Endothelial cell of umbilical vein (primary cell): ENCODE data around the gene TMEM203. TPM values are rescaled to one million over a fixed set of nuclear protein-coding genes. Genes with fewer than 3 reads are reported as not detected.

Experiments used
- BruUV-seq: library from RNA; stranded (reverse); fragments of 400-500 nt; replicated peaks from 2 replicates; lab custom pipeline; 2021; lab: Mats Ljungman, UMichigan
- CTCF ChIA-PET: fragments of 300-600, 350-600 bp; sonication (Branson Sonifier 250); formaldehyde crosslinking; loops from one replicate; lab custom pipeline; 2021; ENCODE audit warnings: antibody characterized with exemption, inconsistent platforms; lab: Charles Lee
- POLR2A ChIA-PET: fragments of 300-600, 350-600 bp; sonication (Branson Sonifier 250); formaldehyde crosslinking; loops from one replicate; lab custom pipeline; 2021; ENCODE audit warnings: antibody characterized with exemption, inconsistent platforms; lab: Charles Lee
- DNase-seq: peaks from one replicate; pipeline ENCODE4 v3.0.0-alpha.2; 2011; ENCODE audit warnings: low read depth, low spot score
- FAIRE-seq: peaks from 2 replicates; lab custom pipeline; 2011; peaks lifted over from hg19 to GRCh38; lab: Jason Lieb, UNC
- H2AFZ ChIP-seq: 2 replicates; pipeline ENCODE4 v1.6.0; 2012; ENCODE audit warnings: low read depth, low read length, control low read depth, inconsistent platforms
- H3K27ac ChIP-seq: 2 replicates; pipeline ENCODE4 v1.5.1; 2011; ENCODE audit warnings: low read depth, mild to moderate bottlenecking, control low read depth, low read length, moderate library complexity; ENCODE audit not compliant: insufficient read depth
- H3K27me3 ChIP-seq, 2 experiments: 2 replicates each; pipeline versions ENCODE4 v1.6.0 to v1.6.1; 2011; ENCODE audit warnings: low read length in 2 of 2, mixed read lengths in 1 of 2; ENCODE audit not compliant: control insufficient read depth in 2 of 2, insufficient read depth in 2 of 2
- H3K36me3 ChIP-seq, 2 experiments: 2 replicates in 1 of 2; 3 replicates in 1 of 2; pipeline ENCODE4 v1.5.1; 2011; ENCODE audit warnings: low read length in 2 of 2, mild to moderate bottlenecking in 1 of 2, moderate library complexity in 1 of 2; ENCODE audit not compliant: control insufficient read depth in 2 of 2, insufficient read depth in 2 of 2; ENCODE audit errors: extremely low read depth in 1 of 2
- H3K4me1 ChIP-seq: 3 replicates; pipeline ENCODE4 v1.5.1; 2011; ENCODE audit warnings: mild to moderate bottlenecking, low read length; ENCODE audit not compliant: control insufficient read depth, insufficient read depth; ENCODE audit errors: extremely low read depth
- H3K4me2 ChIP-seq: 2 replicates; pipeline ENCODE4 v1.6.1; 2011; ENCODE audit warnings: low read length, control low read depth, mixed read lengths; ENCODE audit not compliant: insufficient read depth
- H3K4me3 ChIP-seq, 3 experiments: fragments of 200-600 bp in 1 of 3; sonication (generic), shearing (Covaris generic) in 1 of 3; replicated peaks in 1 of 3; 2 replicates each; pipeline ENCODE4 v1.5.1; 2011 to 2016; ENCODE audit warnings: control low read depth in 3 of 3, low read length in 3 of 3, mild to moderate bottlenecking in 2 of 3, inconsistent platforms in 1 of 3, low read depth in 1 of 3, moderate library complexity in 1 of 3; ENCODE audit not compliant: insufficient read depth in 1 of 3
- H3K79me2 ChIP-seq: 2 replicates; pipeline ENCODE4 v1.6.0; 2012; ENCODE audit warnings: low read length, inconsistent platforms; ENCODE audit not compliant: control insufficient read depth, insufficient read depth
- H3K9ac ChIP-seq: replicated peaks from 2 replicates; pipeline ENCODE3; 2011; ENCODE audit warnings: low read length, control low read depth; ENCODE audit not compliant: insufficient read depth; ENCODE audit errors: extremely low read depth
- H3K9me1 ChIP-seq: replicated peaks from 3 replicates; pipeline ENCODE4 v1.6.0; 2011; ENCODE audit warnings: mild to moderate bottlenecking, low read length; ENCODE audit not compliant: control insufficient read depth, insufficient read depth; ENCODE audit errors: extremely low read depth
- H3K9me3 ChIP-seq: replicated peaks from 2 replicates; pipeline ENCODE4 v1.5.1; 2012; ENCODE audit warnings: low read length, inconsistent platforms; ENCODE audit not compliant: control insufficient read depth, insufficient read depth
- H4K20me1 ChIP-seq: replicated peaks from 2 replicates; pipeline ENCODE3; 2011; ENCODE audit warnings: mild to moderate bottlenecking, low read length; ENCODE audit not compliant: control insufficient read depth, insufficient read depth; ENCODE audit errors: extremely low read depth
- CTCF ChIP-seq, 2 donors: IDR thresholded peaks; 1 replicate in 1 of 2; 2 replicates in 1 of 2; pipeline ENCODE4 v1.5.1; 2011; ENCODE audit warnings: low read length in 2 of 2, mild to moderate bottlenecking in 2 of 2, moderate library complexity in 2 of 2, control low read depth in 1 of 2, inconsistent platforms in 1 of 2, low read depth in 1 of 2; ENCODE audit not compliant: insufficient read depth in 1 of 2; ENCODE audit errors: extremely low read depth in 1 of 2
- EZH2 ChIP-seq: IDR thresholded peaks from 2 replicates; pipeline ENCODE4 v1.6.1; 2012; ENCODE audit warnings: borderline replicate concordance, low read depth, mild to moderate bottlenecking, moderate library complexity, low read length, inconsistent platforms; ENCODE audit not compliant: severe bottlenecking
- FOS ChIP-seq: IDR thresholded peaks from 2 replicates; pipeline ENCODE4 v1.6.1; 2011; ENCODE audit warnings: mild to moderate bottlenecking, low read length, moderate library complexity, borderline replicate concordance; ENCODE audit not compliant: insufficient read depth
- GATA2 ChIP-seq: IDR thresholded peaks from 2 replicates; pipeline ENCODE4 v1.7.0; 2011; ENCODE audit warnings: low read depth, mild to moderate bottlenecking, moderate library complexity, mixed read lengths, low read length; ENCODE audit not compliant: insufficient read length, insufficient read depth
- JUN ChIP-seq: IDR thresholded peaks from 2 replicates; pipeline ENCODE4 v1.6.1; 2011; ENCODE audit warnings: borderline replicate concordance, low read depth; ENCODE audit not compliant: insufficient read length, insufficient read depth
- MAX ChIP-seq: IDR thresholded peaks from 2 replicates; pipeline ENCODE4 v1.6.1; 2011; ENCODE audit not compliant: insufficient read depth, insufficient read length
- MYC ChIP-seq: IDR thresholded peaks from one replicate; pipeline ENCODE4 v1.6.1; 2011; ENCODE audit warnings: mild to moderate bottlenecking, low read depth, low read length
- POLR2A ChIP-seq: IDR thresholded peaks from 2 replicates; pipeline ENCODE4 v1.6.1; 2012; ENCODE audit warnings: low read depth, mild to moderate bottlenecking, control low read depth, low read length
- POLR2AphosphoS5 ChIP-seq: IDR thresholded peaks from 2 replicates; pipeline ENCODE4 v1.6.1; 2012; ENCODE audit warnings: low read depth, mild to moderate bottlenecking, control low read depth, low read length, moderate library complexity; ENCODE audit not compliant: insufficient read depth
- dilution Hi-C: fragments of 300-500 bp; cut with MboI; formaldehyde crosslinking; loops from one replicate; pipeline ENCODE4 v1.15.0; 2019; ENCODE audit warnings: low sequenced_read_pairs; ENCODE audit not compliant: extremely low pct_ligation_motif_present
- intact Hi-C: fragments of 100-400 bp; cut with micrococcal nuclease; formaldehyde crosslinking; loops from one replicate; pipeline ENCODE4 v1.10.0; 2022
- polyA plus RNA-seq, 4 experiments: library from polyadenylated mRNA; depleted of rRNA in 3 of 4; stranded (reverse) in 3 of 4; unstranded in 1 of 4; fragments of >200 nt; gene quantifications; 2 replicates each; pipeline versions ENCODE4 v1.2.1 to v1.2.3, GENCODE V29; 2011 to 2012; ENCODE audit warnings: missing spikeins in 1 of 4
- total RNA-seq: library from RNA; stranded (reverse); gene quantifications from 2 replicates; pipeline ENCODE4 v1.2.3, GENCODE V29; 2021

Gene TMEM203
- total and polyA plus RNA-seq, 2 donors (not counting 3 experiments of a cell fraction or from before 2014, with no cell fraction given) = 29.6 to 39.8 TPM

GRCh38 chr9:137231372-137232039 is 26.1 kb upstream of the TMEM203 start:
- dilution Hi-C loops = no loop called here
- intact Hi-C loops = no loop called here

More at GRCh38 chr9:137231372-137232039, 26.1 kb upstream of the TMEM203 start:
- Histone ChIP-seq H3K79me2 (no peaks in the 10 kb centered on the region), H2AFZ (no peak overlapping the region), H3K4me2 (no peak overlapping the region), H3K9ac (no peak overlapping the region), H3K4me1 (no peaks in the 10 kb centered on the region), H3K4me3 (no peak overlapping the region), H3K27ac (no peak overlapping the region), H3K9me3 (no peaks in the 10 kb centered on the region), H3K36me3 (no peaks in the 10 kb centered on the region), H4K20me1 (no peaks in the 10 kb centered on the region), H3K27me3 (no peaks in the 10 kb centered on the region), H3K9me1 (no peaks in the 10 kb centered on the region)
- no peak for DNase-seq
- ChIA-PET POLR2A (no interaction called here), CTCF (interaction anchor here (0.6 kb wide), 1 partner anchor 85 kb away, joined by 3 read pairs; no protein-coding TSS in a partner anchor)
- no peak for FAIRE-seq
- TF ChIP-seq GATA2 = no peak
- TF ChIP-seq POLR2A = no peak
- no peak for TF ChIP-seq MYC
- TF ChIP-seq MAX = no peak
- TF ChIP-seq CTCF (IDR thresholded peaks at IDR 0.05; ENCODE audit: extremely low read depth in 1 of 2, insufficient read depth in 1 of 2, low read depth in 1 of 2, low read length in 2 of 2) = no peak
- no peak for TF ChIP-seq EZH2
- no peak for TF ChIP-seq FOS
- TF ChIP-seq POLR2AphosphoS5 = no peak
- no peak for TF ChIP-seq JUN
- BruUV-seq = no TSS peak
